GM12891 (cell line): ENCODE measurements around the gene LIPC.
A peak's percentile ranks its signal among the peaks of the same experiment; 100 is the strongest.

ENCODE experiments used
- DNase-seq: peaks from one replicate; pipeline ENCODE4 v3.0.0; 2011; ENCODE audit warnings: low spot score; ENCODE audit not compliant: insufficient read length
- FAIRE-seq: peaks from 2 replicates; lab custom pipeline; 2011; peaks lifted over from hg19 to GRCh38; lab: Jason Lieb, UNC
- PAX5 ChIP-seq: IDR thresholded peaks from 2 replicates; pipeline ENCODE4 v1.6.1; 2011; ENCODE audit warnings: low read length, moderate library complexity, mild to moderate bottlenecking; ENCODE audit not compliant: insufficient read depth, severe bottlenecking
- POLR2A ChIP-seq: IDR thresholded peaks from 2 replicates; pipeline ENCODE4 v1.6.1; 2011; ENCODE audit warnings: low read depth, low read length, control low read depth
- POLR2AphosphoS5 ChIP-seq: IDR thresholded peaks from 2 replicates; pipeline ENCODE4 v1.6.1; 2011; ENCODE audit warnings: low read depth, low read length, control low read depth
- POU2F2 ChIP-seq: IDR thresholded peaks from 2 replicates; pipeline ENCODE4 v1.6.1; 2011; ENCODE audit warnings: low read depth, mild to moderate bottlenecking, control low read depth, low read length, moderate library complexity
- SPI1 ChIP-seq: IDR thresholded peaks from 2 replicates; pipeline ENCODE4 v1.6.1; 2011; ENCODE audit warnings: low read depth, low read length, control low read depth
- TAF1 ChIP-seq: IDR thresholded peaks from 2 replicates; pipeline ENCODE4 v1.6.1; 2011; ENCODE audit warnings: low read depth, low read length, control low read depth

LIPC gene

DNA sequence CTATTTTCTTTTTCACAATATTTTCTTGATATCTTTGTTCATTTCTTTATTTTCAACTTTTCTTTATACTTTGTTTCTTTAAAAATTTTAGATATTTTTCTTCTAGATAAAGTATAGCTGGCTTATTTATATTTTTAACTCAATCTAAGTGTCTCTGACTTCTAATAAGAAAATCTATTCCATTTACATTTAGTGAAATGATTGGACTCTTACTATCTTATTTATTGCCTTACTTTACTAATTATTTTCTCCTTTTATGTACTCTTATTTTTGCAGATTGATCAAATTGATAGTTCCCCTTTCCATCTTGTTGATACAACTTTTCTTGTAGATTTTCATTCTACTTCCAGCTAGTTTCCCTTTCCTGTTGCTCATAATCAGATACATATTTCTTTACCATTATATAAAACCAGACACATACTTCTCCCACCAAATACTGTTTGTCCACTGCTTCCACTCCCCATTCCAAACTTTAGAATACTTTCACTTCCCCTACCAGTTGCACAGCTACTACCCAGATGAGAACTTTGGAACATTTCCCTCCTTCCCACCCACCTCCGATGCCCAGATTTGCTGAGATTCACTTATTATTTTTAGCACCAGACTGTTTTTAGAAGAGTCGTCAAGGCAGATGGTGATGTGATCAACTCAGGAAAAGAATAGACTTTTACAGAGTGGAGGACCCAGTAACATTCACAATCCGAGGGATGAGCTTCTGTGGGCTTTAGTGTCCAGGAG lies 151.5 kb downstream of the LIPC start:
- TF ChIP-seq SPI1 (0 out of 2 replicates have a peak, but pooled peaks have one; percentile 23), PAX5 (no peak), TAF1 (no peak)
- DNase-seq = no peak
- FAIRE-seq = no peak

DNA sequence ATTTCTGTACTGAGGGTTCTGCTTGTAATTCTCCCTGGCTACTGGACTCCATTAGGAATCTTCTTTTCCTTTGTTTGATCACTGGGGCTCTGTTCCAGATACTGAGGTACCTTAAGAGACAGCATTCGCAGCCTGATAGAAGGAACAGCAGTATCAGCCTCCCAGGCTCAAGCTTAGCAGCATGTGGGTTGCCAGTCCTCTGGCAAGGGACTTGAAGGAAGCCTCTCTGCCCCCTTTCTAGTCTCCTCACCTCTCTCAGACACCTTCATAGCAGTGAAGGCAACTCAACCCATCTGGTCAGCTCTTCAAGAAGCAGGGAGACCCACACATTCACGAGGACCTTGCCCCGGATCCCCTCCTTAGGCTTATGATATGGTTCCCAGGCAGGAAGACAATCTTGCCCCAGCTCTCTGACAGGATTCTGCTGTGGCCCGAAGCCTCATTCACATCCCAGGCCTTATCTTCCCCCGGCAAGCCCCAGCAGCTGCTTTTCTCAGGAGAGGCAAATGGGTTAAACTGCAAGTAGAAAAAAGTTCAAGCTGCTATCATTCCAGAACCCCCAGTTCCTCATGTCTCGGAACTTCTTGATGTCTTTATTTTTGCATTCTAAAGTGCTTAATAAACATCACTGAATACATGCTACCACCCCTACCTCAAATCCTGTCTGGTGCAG lies 153.1 kb downstream of the LIPC start:
- DNase-seq = no peak
- FAIRE-seq = peak; percentile 41
- no peak for TF ChIP-seq POU2F2
- TF ChIP-seq POLR2A = no peak
- TF ChIP-seq SPI1 = no peak
- TF ChIP-seq PAX5 = no peak
- TF ChIP-seq POLR2AphosphoS5 = no peak

DNA sequence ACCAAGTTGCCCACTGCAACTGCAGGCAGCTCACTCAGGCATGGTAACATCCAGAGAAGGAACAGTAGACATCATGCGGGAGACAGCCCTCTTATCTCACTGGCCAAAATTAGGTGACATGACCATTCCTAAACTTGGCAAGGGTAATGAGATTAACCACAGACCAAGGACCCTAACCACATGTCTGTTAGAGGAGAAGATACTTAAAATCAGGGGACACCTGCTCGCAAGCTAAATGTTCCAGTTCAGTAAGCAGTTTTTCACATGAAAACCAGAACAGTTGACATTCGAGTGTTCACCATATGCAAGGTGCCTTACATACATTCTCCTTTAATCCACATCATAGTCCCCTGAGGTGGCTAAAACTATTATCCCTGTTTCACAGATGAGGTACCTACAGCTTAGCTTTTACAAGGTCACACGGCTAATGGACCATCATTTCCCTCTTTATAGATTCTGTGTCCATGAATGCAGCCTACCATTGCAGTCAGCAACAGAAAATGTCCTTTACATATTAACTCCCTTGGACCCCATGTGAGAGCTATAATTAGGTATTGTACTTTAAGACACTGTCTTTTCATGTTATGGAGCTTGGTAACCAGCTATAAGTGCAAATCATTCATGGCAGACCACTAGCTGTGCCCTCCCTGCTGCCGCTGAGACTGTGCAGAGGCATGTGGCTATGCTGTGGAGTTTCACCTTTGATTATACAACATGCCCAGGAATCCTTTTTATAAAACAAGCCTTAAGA lies 154.1 kb downstream of the LIPC start:
- DNase-seq = no peak
- no peak for TF ChIP-seq TAF1
- peak; percentile 74 for TF ChIP-seq POLR2AphosphoS5
- no peak for TF ChIP-seq PAX5
- no peak for TF ChIP-seq SPI1
- TF ChIP-seq POLR2A = peak; percentile 22; the same call in 1 of the 2 replicates
- FAIRE-seq = peak; percentile 95

DNA sequence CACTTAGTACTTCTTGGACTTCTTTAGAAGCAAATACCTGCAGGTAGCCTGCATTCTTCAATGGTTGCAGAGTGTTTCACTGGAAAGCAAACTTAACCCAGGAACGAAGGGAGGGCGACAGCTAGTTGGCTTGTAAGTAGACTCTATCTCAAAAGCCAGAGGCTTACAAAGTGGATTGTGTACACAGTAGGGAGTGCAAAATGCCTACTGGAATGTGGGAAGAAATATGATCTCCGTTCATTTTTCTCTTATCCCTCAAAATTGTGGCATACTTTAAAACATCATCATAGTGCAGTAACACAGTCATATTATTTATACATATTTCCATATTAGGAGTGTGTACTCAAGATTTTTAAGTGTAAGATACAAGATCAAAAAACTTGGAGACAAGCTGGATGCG lies 155.7 kb downstream of the LIPC start:
- DNase-seq (no peak), FAIRE-seq (no peak)
- no peak for TF ChIP-seq SPI1
- no peak for TF ChIP-seq POU2F2
- no peak for TF ChIP-seq PAX5
- TF ChIP-seq POLR2AphosphoS5 = no peak
- TF ChIP-seq POLR2A = no peak
- TF ChIP-seq TAF1 = no peak

DNA sequence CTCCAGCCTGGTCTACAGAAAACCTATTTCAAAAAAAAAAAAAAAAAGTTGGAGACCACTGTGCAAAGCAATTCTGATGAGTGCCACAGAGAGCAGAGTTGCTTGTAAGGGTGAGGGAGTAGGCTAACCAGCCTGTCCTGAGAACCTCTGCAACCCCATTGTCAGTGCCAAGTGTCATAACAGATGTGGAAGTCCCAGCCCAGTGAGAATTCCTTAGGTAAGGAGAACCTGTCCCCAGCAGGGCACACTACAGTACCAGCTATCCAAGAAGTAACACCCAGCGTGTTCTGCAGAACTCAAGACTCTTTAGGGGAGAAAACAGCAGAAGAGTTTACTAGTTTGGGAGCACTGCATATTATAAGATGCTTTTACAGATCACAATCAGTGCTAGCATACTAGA lies 156.3 kb downstream of the LIPC start:
- FAIRE-seq = no peak

DNA sequence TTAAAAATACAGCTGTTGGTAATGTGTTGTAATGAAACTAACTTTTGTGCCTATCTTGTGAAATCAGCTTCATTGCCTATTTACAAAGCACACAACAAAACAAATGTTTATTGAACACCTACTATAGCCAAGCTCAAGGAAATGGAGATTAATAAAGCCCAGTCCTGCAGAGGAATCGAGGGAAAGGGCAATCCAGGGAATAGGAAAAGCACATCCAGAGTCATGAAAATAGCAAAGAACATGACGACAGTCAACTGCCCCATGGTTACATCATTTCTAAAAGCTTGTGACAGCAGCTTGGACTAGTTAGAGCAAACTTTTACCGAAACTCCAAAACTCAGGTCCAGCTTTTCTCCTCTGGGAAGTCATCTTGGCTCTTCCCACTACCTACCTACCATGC lies 157.3 kb downstream of the LIPC start:
- no peak for TF ChIP-seq POLR2A

More for the DNA sequence above, 156.3 kb downstream of the LIPC start:
- no peak for DNase-seq
- no peak for TF ChIP-seq POU2F2
- no peak for TF ChIP-seq POLR2AphosphoS5
- no peak for TF ChIP-seq SPI1
- TF ChIP-seq PAX5 = no peak
- TF ChIP-seq TAF1 = no peak
- TF ChIP-seq POLR2A = no peak

DNA sequence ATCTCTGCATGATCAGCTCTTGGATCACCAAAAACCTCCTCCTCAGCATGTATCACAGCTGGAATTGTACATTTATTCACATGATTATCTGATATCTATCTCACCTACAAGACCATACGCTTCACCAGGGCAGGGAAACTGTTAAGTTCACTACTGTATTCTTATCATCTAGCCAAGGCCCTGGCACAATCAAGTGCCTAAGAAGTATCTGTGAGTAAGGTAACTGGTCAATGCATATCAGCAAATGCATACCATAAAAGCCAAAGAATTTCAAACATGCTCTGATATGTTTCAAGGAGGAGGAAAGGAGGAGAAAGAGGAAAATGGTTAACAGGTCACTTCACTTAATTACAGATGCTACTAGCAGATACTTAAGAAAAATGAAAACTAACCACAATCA lies 158.4 kb downstream of the LIPC start:
- FAIRE-seq (peak; percentile 9), DNase-seq (no peak)
- TF ChIP-seq POLR2AphosphoS5 (no peak), SPI1 (no peak), PAX5 (no peak), POLR2A (no peak), TAF1 (no peak), POU2F2 (no peak)

More for the DNA sequence above, 157.3 kb downstream of the LIPC start:
- no peak for FAIRE-seq
- DNase-seq = no peak

DNA sequence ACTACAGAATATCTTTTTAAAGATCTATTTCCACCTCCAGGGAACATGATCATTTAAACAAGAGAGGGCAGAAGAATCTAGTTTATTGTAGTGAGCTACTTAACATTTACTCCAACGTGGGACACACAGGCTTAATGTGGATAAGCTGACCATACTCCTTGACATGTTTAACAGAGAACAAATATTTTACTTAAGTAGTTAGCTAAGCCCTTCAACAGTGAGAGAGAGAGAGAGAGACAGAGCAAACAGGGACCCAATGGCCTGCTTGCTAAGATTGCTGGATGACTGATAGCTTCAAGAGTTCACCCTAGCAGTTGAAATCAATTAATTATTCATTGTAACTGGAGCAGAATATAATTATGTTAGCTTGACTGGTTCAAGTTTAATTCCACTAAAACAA lies 159.1 kb downstream of the LIPC start:
- no peak for TF ChIP-seq POLR2AphosphoS5
- TF ChIP-seq SPI1 = no peak
- TF ChIP-seq POU2F2 = no peak
- no peak for TF ChIP-seq PAX5
- no peak for TF ChIP-seq TAF1
- TF ChIP-seq POLR2A = no peak
- DNase-seq (no peak), FAIRE-seq (peak; percentile 33)

DNA sequence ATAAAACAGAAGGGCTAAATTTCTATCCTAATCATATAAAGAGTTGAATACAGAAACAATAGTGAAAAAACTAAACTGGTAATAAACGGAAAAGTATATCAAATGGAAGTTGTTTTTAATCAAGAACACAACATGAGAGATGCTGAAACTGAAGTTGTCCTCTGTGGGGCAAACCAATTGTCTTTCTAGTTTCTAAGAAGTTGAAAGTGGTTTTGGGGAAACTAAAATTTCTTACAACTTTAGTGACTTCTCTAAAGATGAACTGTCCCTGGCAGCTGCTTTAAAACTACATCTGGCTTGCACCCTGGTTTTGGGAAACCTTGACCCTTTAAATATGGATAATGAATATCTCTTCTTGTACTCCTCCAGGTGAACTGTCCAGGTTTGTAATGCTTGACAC lies 162.1 kb downstream of the LIPC start:
- FAIRE-seq = no peak
- TF ChIP-seq POLR2AphosphoS5 (no peak), TAF1 (no peak), POLR2A (no peak), SPI1 (no peak), PAX5 (no peak), POU2F2 (no peak)
- DNase-seq = no peak
